Neural crest cell (in vitro differentiated cells): ENCODE measurements around the gene EXD3. TPM values are rescaled to one million over a fixed set of nuclear protein-coding genes. Genes with fewer than 3 reads are reported as not detected.

Experiments used
- DNase-seq: peaks from one replicate; pipeline ENCODE4 v3.0.0; 2021; ENCODE audit warnings: low read depth, mixed read lengths, low spot score
- H3K27ac Mint-ChIP-seq: one replicate; pipeline ENCODE4 v1.8.0; 2021; ENCODE audit warnings: mild to moderate bottlenecking, mixed read lengths; ENCODE audit not compliant: unreplicated experiment
- H3K27me3 Mint-ChIP-seq: 2 replicates; pipeline ENCODE4 v1.8.0; 2021; ENCODE audit warnings: low read depth, mild to moderate bottlenecking, mixed read lengths
- H3K36me3 Mint-ChIP-seq: 2 replicates; pipeline ENCODE4 v1.8.0; 2021; ENCODE audit warnings: low read depth, mild to moderate bottlenecking, mixed read lengths
- H3K4me1 Mint-ChIP-seq: 2 replicates; pipeline ENCODE4 v1.8.0; 2021; ENCODE audit warnings: mixed read lengths
- H3K4me3 Mint-ChIP-seq: one replicate; pipeline ENCODE4 v1.8.0; 2021; ENCODE audit warnings: mild to moderate bottlenecking, mixed read lengths
- H3K9me3 Mint-ChIP-seq: 2 replicates; pipeline ENCODE4 v1.8.0; 2021; ENCODE audit warnings: mixed read lengths
- total RNA-seq: library from RNA; stranded (reverse); gene quantifications from 2 replicates; pipeline ENCODE4 v1.2.1, GENCODE V29; 2021
- TF ChIP-seq, protein P1 (sequence below): fragments of 200-600 bp; sonication (generic); conservative IDR thresholded peaks from 2 replicates; pipeline ENCODE4 v1.5.0; 2021; ENCODE audit warnings: antibody characterized with exemption, mild to moderate bottlenecking

EXD3 gene
- total RNA-seq, 1 donor from 2014 or later = 15.1 TPM

DNA sequence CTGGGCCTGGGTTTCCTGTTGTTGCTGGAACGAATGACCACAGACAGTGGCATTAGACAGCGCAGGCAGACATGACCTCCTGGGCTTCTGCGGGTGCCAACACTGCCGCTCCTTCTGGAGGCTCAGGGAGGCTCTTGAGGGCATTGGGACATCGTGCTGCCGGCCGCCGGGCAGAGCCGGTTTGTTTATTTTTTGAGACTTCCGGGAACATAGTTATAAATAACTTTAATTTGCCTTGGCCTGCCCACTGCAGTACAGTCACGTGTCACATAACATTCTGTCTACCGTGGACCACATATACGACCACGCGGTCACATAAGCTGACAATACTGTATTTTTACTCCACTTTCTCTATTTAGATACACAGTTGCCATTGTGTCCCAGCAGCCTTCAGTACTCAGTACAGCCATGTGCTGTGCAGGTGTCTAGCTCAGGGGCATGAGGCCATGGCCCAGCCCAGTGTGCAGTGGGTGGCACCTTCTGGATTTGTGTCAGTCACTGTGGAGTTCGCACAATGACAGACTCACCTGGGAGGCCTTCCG, 153.7 kb downstream of the EXD3 start:
- DNase-seq = no peak
- no peaks in the 10 kb centered on the region for H3K9me3 Mint-ChIP-seq
- TF ChIP-seq, protein P1, sequence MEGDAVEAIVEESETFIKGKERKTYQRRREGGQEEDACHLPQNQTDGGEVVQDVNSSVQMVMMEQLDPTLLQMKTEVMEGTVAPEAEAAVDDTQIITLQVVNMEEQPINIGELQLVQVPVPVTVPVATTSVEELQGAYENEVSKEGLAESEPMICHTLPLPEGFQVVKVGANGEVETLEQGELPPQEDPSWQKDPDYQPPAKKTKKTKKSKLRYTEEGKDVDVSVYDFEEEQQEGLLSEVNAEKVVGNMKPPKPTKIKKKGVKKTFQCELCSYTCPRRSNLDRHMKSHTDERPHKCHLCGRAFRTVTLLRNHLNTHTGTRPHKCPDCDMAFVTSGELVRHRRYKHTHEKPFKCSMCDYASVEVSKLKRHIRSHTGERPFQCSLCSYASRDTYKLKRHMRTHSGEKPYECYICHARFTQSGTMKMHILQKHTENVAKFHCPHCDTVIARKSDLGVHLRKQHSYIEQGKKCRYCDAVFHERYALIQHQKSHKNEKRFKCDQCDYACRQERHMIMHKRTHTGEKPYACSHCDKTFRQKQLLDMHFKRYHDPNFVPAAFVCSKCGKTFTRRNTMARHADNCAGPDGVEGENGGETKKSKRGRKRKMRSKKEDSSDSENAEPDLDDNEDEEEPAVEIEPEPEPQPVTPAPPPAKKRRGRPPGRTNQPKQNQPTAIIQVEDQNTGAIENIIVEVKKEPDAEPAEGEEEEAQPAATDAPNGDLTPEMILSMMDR = no peak
- peaks cover 6% of the 10 kb centered on the region for H3K36me3 Mint-ChIP-seq
- H3K27ac Mint-ChIP-seq = no peak overlapping the region
- no peak overlapping the region for H3K4me3 Mint-ChIP-seq
- H3K4me1 Mint-ChIP-seq = peaks cover 5% of the 10 kb centered on the region
- no peaks in the 10 kb centered on the region for H3K27me3 Mint-ChIP-seq

DNA sequence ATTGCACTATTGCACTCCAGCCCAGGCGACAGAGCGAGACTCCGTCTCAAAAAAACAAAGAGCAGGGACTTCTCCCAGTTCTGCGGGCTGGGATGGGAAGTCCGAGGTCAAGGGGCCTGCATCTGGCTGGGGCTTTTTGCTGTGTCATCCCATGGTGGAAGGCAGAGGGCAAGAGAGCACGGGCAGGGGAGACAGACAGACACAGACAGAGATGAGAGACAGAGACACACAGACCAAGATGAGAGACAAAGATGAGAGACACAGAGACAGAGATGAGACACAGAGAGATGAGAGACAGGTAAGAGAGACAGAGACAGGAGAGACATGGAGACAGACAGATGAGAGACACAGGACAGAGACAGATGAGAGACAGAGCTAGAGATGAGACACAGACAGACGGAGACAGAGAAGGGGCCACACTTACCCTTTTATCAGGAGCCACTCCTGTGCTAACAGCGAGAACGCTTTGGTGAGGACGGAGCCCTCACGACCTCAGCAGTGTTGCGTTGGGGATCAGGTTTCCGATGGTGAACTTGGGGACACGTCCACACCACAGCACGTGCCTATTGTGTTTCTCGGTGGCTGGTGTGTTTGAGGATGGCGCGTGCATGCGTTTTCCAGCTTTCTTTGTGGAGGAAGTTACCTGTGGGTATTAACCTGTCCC, 154.3 kb downstream of the EXD3 start:
- Mint-ChIP-seq H3K9me3 (no peaks in the 10 kb centered on the region), H3K4me1 (peaks cover 5% of the 10 kb centered on the region), H3K27me3 (no peaks in the 10 kb centered on the region), H3K36me3 (peaks cover 6% of the 10 kb centered on the region), H3K27ac (peak overlapping the region; percentile 24), H3K4me3 (peak overlapping the region; percentile 24)
- TF ChIP-seq, protein P1 = no peak
- DNase-seq = no peak

DNA sequence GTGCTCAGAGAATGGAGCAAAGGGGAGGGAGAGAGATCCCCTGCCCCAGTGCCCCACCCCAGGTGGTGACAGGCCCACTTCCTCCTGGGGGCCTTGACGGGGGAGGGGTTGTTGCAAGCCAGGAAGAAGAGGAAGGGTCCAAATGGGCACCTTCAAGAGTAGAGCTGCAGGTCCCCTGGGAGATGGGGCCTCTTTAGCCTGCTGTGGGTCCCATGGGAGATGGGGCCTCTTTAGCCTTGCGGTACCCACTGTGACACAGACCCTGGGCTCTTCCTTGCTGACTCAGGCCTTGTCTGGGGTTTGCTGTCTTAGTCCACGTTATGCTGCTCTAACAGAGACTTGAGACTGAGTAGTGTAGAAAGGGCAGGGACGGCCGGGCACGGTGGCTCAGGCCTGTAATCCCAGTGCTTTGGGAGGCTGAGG, 155.0 kb downstream of the EXD3 start:
- no peaks in the 10 kb centered on the region for H3K9me3 Mint-ChIP-seq
- peak overlapping the region; percentile 24 for H3K4me3 Mint-ChIP-seq
- H3K36me3 Mint-ChIP-seq = peaks cover 6% of the 10 kb centered on the region
- H3K27me3 Mint-ChIP-seq = no peaks in the 10 kb centered on the region
- DNase-seq = no peak
- TF ChIP-seq, protein P1 = no peak
- H3K27ac Mint-ChIP-seq = peak overlapping the region; percentile 67
- H3K4me1 Mint-ChIP-seq = peaks cover 5% of the 10 kb centered on the region

DNA sequence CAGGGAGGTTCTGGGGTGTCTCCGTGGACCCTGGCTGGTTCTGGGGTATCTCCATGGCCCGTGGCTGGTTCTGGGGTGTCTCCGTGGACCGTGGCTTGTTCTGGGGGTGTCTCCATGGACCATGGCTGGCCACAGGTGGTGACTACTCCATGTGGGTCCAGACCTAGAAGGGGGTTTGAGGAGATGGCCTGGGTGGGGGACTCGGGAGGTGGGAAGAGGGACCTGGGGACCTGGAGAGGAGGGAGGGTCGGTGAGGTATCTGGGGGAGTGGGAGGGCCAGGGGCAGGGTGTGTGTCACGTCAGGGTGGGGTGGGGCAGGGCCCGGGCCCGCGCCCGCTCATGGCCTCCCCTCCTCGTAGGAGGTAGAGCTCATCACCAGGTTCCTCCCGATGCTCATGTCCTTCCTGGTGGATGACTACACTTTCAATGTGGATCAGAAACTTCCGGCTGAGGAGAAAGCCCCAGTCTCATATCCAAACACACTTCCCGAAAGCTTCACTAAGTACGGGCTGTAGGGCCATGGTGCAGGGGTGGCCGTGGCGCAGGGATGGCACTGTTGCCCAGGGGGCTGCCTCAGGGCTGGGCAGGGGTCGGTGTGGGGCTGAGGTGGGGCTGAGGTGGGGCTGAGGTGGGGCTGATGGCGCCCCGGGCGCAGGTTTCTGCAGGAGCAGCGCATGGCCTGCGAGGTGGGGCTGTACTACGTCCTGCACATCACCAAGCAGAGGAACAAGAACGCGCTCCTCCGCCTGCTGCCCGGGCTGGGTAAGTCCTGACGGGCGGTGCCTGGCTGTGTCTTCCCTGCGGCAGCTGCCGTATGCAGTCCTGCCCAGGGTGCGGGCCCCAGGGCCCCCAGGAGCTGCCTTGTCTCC, 156.1 kb downstream of the EXD3 start:
- Mint-ChIP-seq H3K9me3 (no peaks in the 10 kb centered on the region), H3K27ac (no peak overlapping the region), H3K27me3 (no peaks in the 10 kb centered on the region), H3K36me3 (peaks cover 7% of the 10 kb centered on the region), H3K4me1 (peaks cover 7% of the 10 kb centered on the region), H3K4me3 (no peak overlapping the region)
- TF ChIP-seq, protein P1 = no peak
- DNase-seq = no peak

DNA sequence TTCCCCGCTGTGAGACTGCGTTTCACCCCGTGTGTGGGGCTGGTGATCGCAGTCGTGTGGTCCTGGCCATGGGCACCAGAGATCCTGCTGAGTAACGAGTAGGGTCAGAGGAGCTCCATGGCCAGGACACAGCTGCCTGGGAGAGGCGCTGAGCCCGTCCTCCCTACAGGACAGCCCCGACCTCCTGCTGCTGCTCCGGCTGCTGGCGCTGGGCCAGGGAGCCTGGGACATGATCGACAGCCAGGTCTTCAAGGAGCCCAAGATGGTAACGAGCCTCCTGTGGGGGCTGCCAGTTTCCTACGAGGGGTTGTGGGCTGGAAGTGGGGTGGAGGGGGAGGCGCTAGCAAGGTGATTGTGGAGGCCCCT, 156.8 kb downstream of the EXD3 start:
- Mint-ChIP-seq H3K4me3 (no peak overlapping the region), H3K27me3 (no peaks in the 10 kb centered on the region), H3K9me3 (no peaks in the 10 kb centered on the region), H3K4me1 (peaks cover 10% of the 10 kb centered on the region), H3K27ac (no peak overlapping the region), H3K36me3 (peaks cover 12% of the 10 kb centered on the region)
- no peak for DNase-seq
- TF ChIP-seq, protein P1 = no peak
